Breast epithelium (tissue), 3 donors: ENCODE measurements around the gene KLHDC2.

Experiments
- POLR2AphosphoS5 ChIP-seq, 3 donors: sonication (generic); formaldehyde crosslinking; IDR thresholded peaks; one replicate each; pipeline ENCODE4 v1.6.1; 2017; ENCODE audit warnings: antibody characterized with exemption in 3 of 3
- TF ChIP-seq, protein P1 (sequence below), 3 donors: fragments of 450-650 bp; IDR thresholded peaks; one replicate each; pipeline ENCODE4 v1.5.1; 2016 to 2017; ENCODE audit warnings: antibody characterized with exemption in 3 of 3, mild to moderate bottlenecking in 3 of 3, moderate library complexity in 3 of 3

DNA sequence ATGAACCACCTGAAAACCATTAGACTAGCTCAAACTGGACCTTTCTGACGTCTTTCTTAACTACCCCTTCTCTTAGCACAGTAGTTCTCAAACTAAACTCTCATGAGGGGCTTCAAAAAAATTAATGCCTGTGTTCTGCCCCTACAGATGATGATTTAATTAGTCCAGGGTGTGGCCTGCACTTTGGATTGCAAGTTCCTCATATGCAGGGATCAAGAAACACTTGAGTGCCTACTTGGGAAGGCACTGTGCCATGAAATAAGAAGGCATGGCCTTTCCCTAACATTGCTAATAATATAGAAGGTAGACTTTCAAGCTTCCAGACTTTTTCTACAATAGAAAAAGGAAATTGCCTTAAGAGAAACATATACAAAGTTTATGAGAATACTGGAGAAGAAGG lies 22.8 kb upstream of the KLHDC2 start:
- TF ChIP-seq, protein P1, sequence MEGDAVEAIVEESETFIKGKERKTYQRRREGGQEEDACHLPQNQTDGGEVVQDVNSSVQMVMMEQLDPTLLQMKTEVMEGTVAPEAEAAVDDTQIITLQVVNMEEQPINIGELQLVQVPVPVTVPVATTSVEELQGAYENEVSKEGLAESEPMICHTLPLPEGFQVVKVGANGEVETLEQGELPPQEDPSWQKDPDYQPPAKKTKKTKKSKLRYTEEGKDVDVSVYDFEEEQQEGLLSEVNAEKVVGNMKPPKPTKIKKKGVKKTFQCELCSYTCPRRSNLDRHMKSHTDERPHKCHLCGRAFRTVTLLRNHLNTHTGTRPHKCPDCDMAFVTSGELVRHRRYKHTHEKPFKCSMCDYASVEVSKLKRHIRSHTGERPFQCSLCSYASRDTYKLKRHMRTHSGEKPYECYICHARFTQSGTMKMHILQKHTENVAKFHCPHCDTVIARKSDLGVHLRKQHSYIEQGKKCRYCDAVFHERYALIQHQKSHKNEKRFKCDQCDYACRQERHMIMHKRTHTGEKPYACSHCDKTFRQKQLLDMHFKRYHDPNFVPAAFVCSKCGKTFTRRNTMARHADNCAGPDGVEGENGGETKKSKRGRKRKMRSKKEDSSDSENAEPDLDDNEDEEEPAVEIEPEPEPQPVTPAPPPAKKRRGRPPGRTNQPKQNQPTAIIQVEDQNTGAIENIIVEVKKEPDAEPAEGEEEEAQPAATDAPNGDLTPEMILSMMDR (IDR thresholded peaks at IDR 0.05), result no peak
- TF ChIP-seq POLR2AphosphoS5 (IDR thresholded peaks at IDR 0.05), result no peak
